Panc1 (cell line): ENCODE data around the gene HSD17B14.

Experiments
- POLR2AphosphoS5 ChIP-seq: IDR thresholded peaks from 2 replicates; pipeline ENCODE4 v1.6.1; 2012; ENCODE audit warnings: mild to moderate bottlenecking, low read depth, low read length, moderate library complexity
- SIN3A ChIP-seq: IDR thresholded peaks from 2 replicates; pipeline ENCODE4 v1.6.1; 2012; ENCODE audit warnings: low read depth, mild to moderate bottlenecking, low read length, moderate library complexity, borderline replicate concordance; ENCODE audit not compliant: insufficient read depth
- TCF7L2 ChIP-seq: IDR thresholded peaks from 2 replicates; pipeline ENCODE4 v1.6.1; 2011; ENCODE audit warnings: mild to moderate bottlenecking, low read depth, low read length, inconsistent platforms
- TF ChIP-seq, protein P1 (sequence below): fragments of 450-650 bp; IDR thresholded peaks from 2 replicates; pipeline ENCODE4 v1.5.1; 2017; ENCODE audit warnings: mild to moderate bottlenecking

GRCh38 chr19:48853483-48853882 is 17.2 kb upstream of the HSD17B14 start:
- TF ChIP-seq POLR2AphosphoS5 (no peak), TCF7L2 (no peak), SIN3A (no peak)
- TF ChIP-seq, protein P1, sequence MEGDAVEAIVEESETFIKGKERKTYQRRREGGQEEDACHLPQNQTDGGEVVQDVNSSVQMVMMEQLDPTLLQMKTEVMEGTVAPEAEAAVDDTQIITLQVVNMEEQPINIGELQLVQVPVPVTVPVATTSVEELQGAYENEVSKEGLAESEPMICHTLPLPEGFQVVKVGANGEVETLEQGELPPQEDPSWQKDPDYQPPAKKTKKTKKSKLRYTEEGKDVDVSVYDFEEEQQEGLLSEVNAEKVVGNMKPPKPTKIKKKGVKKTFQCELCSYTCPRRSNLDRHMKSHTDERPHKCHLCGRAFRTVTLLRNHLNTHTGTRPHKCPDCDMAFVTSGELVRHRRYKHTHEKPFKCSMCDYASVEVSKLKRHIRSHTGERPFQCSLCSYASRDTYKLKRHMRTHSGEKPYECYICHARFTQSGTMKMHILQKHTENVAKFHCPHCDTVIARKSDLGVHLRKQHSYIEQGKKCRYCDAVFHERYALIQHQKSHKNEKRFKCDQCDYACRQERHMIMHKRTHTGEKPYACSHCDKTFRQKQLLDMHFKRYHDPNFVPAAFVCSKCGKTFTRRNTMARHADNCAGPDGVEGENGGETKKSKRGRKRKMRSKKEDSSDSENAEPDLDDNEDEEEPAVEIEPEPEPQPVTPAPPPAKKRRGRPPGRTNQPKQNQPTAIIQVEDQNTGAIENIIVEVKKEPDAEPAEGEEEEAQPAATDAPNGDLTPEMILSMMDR, result no peak
